Mesenchymal stem cell (in vitro differentiated cells and primary cell): ENCODE measurements around the gene PRICKLE2.

Experiments used
- DNase-seq: peaks from one replicate; pipeline ENCODE4 v3.0.0-alpha.2; 2013
- H2AFZ ChIP-seq: one replicate; pipeline ENCODE4 v1.6.1; 2013; ENCODE audit warnings: low read depth, mild to moderate bottlenecking, control low read depth, inconsistent platforms, low read length, moderate library complexity
- H2AK5ac ChIP-seq: 2 replicates; pipeline ENCODE4 v1.6.1; 2013; ENCODE audit warnings: low read length, moderate library complexity, mild to moderate bottlenecking, inconsistent platforms; ENCODE audit not compliant: severe bottlenecking
- H2BK120ac ChIP-seq: one replicate; pipeline ENCODE4 v1.6.1; 2013; ENCODE audit warnings: low read depth, mild to moderate bottlenecking, inconsistent platforms, low read length, moderate library complexity
- H2BK12ac ChIP-seq, 2 experiments: one replicate each; pipeline ENCODE4 v1.6.1; 2013; ENCODE audit warnings: inconsistent platforms in 2 of 2, low read length in 2 of 2, mild to moderate bottlenecking in 2 of 2, moderate library complexity in 2 of 2, control low read depth in 1 of 2
- H2BK15ac ChIP-seq: one replicate; pipeline ENCODE4 v1.6.1; 2013; ENCODE audit warnings: mild to moderate bottlenecking, low read depth, inconsistent platforms; ENCODE audit not compliant: poor library complexity, severe bottlenecking
- H2BK5ac ChIP-seq: 2 replicates; pipeline ENCODE4 v1.6.1; 2013; ENCODE audit warnings: low read depth, mild to moderate bottlenecking, low read length, control low read depth, inconsistent platforms; ENCODE audit not compliant: poor library complexity, severe bottlenecking
- H3K14ac ChIP-seq, 2 experiments: one replicate each; pipeline ENCODE4 v1.6.1; 2013; ENCODE audit warnings: inconsistent platforms in 2 of 2, low read length in 2 of 2, control low read depth in 1 of 2, mild to moderate bottlenecking in 1 of 2, moderate library complexity in 1 of 2
- H3K18ac ChIP-seq, 2 experiments: one replicate each; pipeline ENCODE4 v1.6.1; 2013; ENCODE audit warnings: inconsistent platforms in 2 of 2, low read length in 2 of 2, control low read depth in 1 of 2, low read depth in 1 of 2, mild to moderate bottlenecking in 1 of 2
- H3K23ac ChIP-seq, 2 experiments: one replicate each; pipeline ENCODE4 v1.6.1; 2013; ENCODE audit warnings: inconsistent platforms in 2 of 2, low read length in 2 of 2, mild to moderate bottlenecking in 2 of 2, moderate library complexity in 2 of 2, control low read depth in 1 of 2
- H3K27ac ChIP-seq: 2 replicates; pipeline ENCODE4 v1.5.1; 2013; ENCODE audit warnings: mild to moderate bottlenecking, moderate library complexity, low read length, control low read depth, inconsistent platforms; ENCODE audit not compliant: poor library complexity, severe bottlenecking
- H3K27me3 ChIP-seq, 2 experiments: 2 replicates each; pipeline versions ENCODE4 v1.6.1 to v1.7.0; 2013; ENCODE audit warnings: low read length in 2 of 2, mild to moderate bottlenecking in 2 of 2, moderate library complexity in 2 of 2, control low read depth in 1 of 2, inconsistent platforms in 1 of 2; ENCODE audit not compliant: control insufficient read depth in 1 of 2, insufficient read depth in 1 of 2
- H3K36me3 ChIP-seq, 2 experiments: 2 replicates each; pipeline versions ENCODE4 v1.6.1 to v1.7.0; 2013; ENCODE audit warnings: low read length in 2 of 2, control low read depth in 1 of 2, inconsistent platforms in 1 of 2, low read depth in 1 of 2, mild to moderate bottlenecking in 1 of 2; ENCODE audit not compliant: insufficient read depth in 2 of 2, control insufficient read depth in 1 of 2
- H3K4ac ChIP-seq, 2 experiments: one replicate each; pipeline ENCODE4 v1.6.1; 2013; ENCODE audit warnings: inconsistent platforms in 2 of 2, low read length in 2 of 2, mild to moderate bottlenecking in 2 of 2, moderate library complexity in 2 of 2, control low read depth in 1 of 2, low read depth in 1 of 2
- H3K4me1 ChIP-seq: 2 replicates; pipeline ENCODE4 v1.6.1; 2013; ENCODE audit warnings: low read depth, low read length, control low read depth; ENCODE audit not compliant: control insufficient read depth, insufficient read depth
- H3K4me2 ChIP-seq: 2 replicates; pipeline ENCODE4 v1.6.1; 2013; ENCODE audit warnings: low read length, mild to moderate bottlenecking, inconsistent platforms; ENCODE audit not compliant: poor library complexity, severe bottlenecking
- H3K4me3 ChIP-seq, 2 experiments: 2 replicates each; pipeline versions ENCODE4 v1.5.1 to v1.7.0; 2013; ENCODE audit warnings: low read length in 2 of 2, mild to moderate bottlenecking in 2 of 2, control low read depth in 1 of 2, low read depth in 1 of 2; ENCODE audit not compliant: insufficient read depth in 1 of 2
- H3K79me1 ChIP-seq: replicated peaks from 2 replicates; pipeline ENCODE4 v1.6.1; 2013; ENCODE audit warnings: mild to moderate bottlenecking, control low read depth, low read length, inconsistent platforms; ENCODE audit not compliant: poor library complexity, severe bottlenecking
- H3K9ac ChIP-seq: 2 replicates; pipeline ENCODE4 v1.7.0; 2013; ENCODE audit warnings: mild to moderate bottlenecking, low read length, moderate library complexity
- H3K9me3 ChIP-seq: 2 replicates; pipeline ENCODE4 v1.7.0; 2013; ENCODE audit warnings: mild to moderate bottlenecking, low read length; ENCODE audit not compliant: control insufficient read depth
- H4K8ac ChIP-seq: one replicate; pipeline ENCODE4 v1.6.1; 2013; ENCODE audit warnings: inconsistent platforms, mild to moderate bottlenecking, low read length, moderate library complexity
- H4K91ac ChIP-seq: one replicate; pipeline ENCODE4 v1.6.1; 2013; ENCODE audit warnings: mild to moderate bottlenecking, low read length, inconsistent platforms
- WGBS: methylation state at CpG from one replicate; pipeline ENCODE4 v1.1.7; 2013; ENCODE audit warnings: mixed read lengths; 5-methylcytosine and 5-hydroxymethylcytosine counted together

Gene PRICKLE2

DNA sequence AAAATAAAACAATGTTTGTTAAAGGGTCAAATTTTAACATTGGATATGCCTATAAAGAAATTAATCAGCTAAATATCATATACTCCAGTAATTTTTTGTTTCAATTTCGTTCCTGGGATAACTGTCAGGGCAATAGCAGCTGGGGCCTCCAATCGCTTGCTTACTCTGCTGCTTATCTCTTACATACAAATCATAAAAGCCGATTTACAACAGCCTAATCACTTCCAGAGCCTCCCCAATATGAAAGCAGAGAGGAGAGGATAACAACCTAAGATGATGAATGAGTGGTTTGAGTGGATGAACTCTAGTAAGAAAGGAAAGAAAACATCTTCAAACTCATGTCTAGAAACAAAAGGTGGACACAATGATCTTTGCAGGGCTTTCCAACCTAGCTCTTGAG lies 121.3 kb downstream of the PRICKLE2 start:
- Histone ChIP-seq H3K36me3 (peaks cover 32 to 51% of the 10 kb centered on the region in 2 experiments), H2BK5ac (no peak overlapping the region), H3K4me2 (no peak overlapping the region), H4K91ac (no peak overlapping the region), H3K4me1 (peaks cover 10% of the 10 kb centered on the region), H3K23ac (no peak overlapping the region), H3K27ac (no peak overlapping the region), H3K4ac (no peak overlapping the region), H4K8ac (no peak overlapping the region), H3K14ac (no peak overlapping the region), H3K9ac (no peak overlapping the region), H3K4me3 (no peak overlapping the region), H3K9me3 (no peaks in the 10 kb centered on the region), H2BK12ac (no peak overlapping the region), H3K27me3 (no peaks in the 10 kb centered on the region), H3K18ac (no peak overlapping the region), H2BK15ac (no peak overlapping the region), H2AFZ (no peak overlapping the region), H2BK120ac (no peak overlapping the region), H3K79me1 (peaks cover 38% of the 10 kb centered on the region), H2AK5ac (no peak overlapping the region)
- WGBS: 83% methylated on average over 1 of the region's 3 CpGs
- DNase-seq: no peak

DNA sequence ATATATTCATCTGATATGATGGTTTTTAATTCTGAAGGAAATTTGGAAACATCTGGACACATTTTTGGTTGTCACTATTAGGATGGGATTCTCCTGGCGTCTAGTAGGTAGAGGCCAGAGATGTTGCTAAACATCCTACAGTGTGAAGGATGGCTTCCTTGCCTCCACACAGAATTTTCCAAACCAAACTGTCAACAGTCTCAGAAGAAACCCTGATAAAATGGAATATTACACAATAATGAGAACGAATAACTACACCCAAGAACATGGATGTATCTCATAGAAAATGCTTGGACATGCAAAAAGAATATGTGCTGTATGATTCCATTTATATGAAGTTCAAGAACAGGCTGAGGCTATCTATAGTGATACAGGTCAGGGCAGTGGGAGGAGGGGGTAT lies 122.1 kb downstream of the PRICKLE2 start:
- 93% methylated on average over 1 of the region's 2 CpGs for WGBS
- no peak overlapping the region for H3K4ac ChIP-seq

DNA sequence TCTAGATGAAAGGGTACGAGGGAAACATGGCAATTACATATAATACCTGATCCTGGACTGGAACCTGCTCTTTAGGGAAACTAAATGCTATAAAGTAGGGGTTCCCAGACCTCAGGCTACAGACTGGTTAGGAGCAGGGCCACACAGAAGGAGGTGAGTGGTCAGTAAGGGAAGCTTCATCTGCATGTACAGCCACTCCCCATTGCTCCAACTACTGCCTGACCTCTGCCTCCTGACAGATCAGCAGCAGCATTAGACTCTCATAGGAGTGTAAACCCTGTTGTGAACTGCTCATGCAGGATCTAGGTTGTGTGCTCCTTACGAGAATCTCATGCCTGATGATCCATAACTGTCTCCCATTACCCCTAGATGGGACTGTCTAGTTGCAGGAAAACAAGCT lies 123.1 kb downstream of the PRICKLE2 start:
- Histone ChIP-seq H3K4me1 (peaks cover 8% of the 10 kb centered on the region), H2BK120ac (no peak overlapping the region), H3K4me3 (no peak overlapping the region), H3K14ac (no peak overlapping the region), H3K27me3 (no peaks in the 10 kb centered on the region), H3K9ac (no peak overlapping the region), H3K79me1 (peaks cover 34% of the 10 kb centered on the region), H4K8ac (peak overlapping the region; percentile 12), H3K4me2 (no peak overlapping the region), H3K36me3 (peaks cover 26 to 54% of the 10 kb centered on the region in 2 experiments), H3K9me3 (no peaks in the 10 kb centered on the region), H2AK5ac (no peak overlapping the region), H4K91ac (no peak overlapping the region), H2BK5ac (no peak overlapping the region), H3K23ac (no peak overlapping the region), H2AFZ (no peak overlapping the region), H3K4ac (no peak overlapping the region), H3K18ac (no peak overlapping the region), H3K27ac (no peak overlapping the region), H2BK15ac (no peak overlapping the region), H2BK12ac (no peak overlapping the region)
- 92% methylated on average over 1 of the region's 2 CpGs for WGBS
- DNase-seq: no peak

More for the DNA sequence above, 122.1 kb downstream of the PRICKLE2 start:
- no peak for DNase-seq
- H3K9ac ChIP-seq: no peak overlapping the region
- H3K36me3 ChIP-seq: peaks cover 25 to 51% of the 10 kb centered on the region in 2 experiments
- no peak overlapping the region for H2BK12ac ChIP-seq
- H4K91ac ChIP-seq: no peak overlapping the region
- no peak overlapping the region for H3K18ac ChIP-seq
- no peak overlapping the region for H2BK5ac ChIP-seq
- no peak overlapping the region for H3K4me3 ChIP-seq
- no peak overlapping the region for H3K27ac ChIP-seq
- H2BK120ac ChIP-seq: no peak overlapping the region
- H3K14ac ChIP-seq: no peak overlapping the region
- no peaks in the 10 kb centered on the region for H3K9me3 ChIP-seq
- H3K27me3 ChIP-seq: no peaks in the 10 kb centered on the region
- H2AK5ac ChIP-seq: no peak overlapping the region
- H2BK15ac ChIP-seq: no peak overlapping the region
- peaks cover 8% of the 10 kb centered on the region for H3K4me1 ChIP-seq
- no peak overlapping the region for H3K23ac ChIP-seq
- H3K4me2 ChIP-seq: no peak overlapping the region
- H4K8ac ChIP-seq: no peak overlapping the region
- no peak overlapping the region for H2AFZ ChIP-seq
- peaks cover 33% of the 10 kb centered on the region for H3K79me1 ChIP-seq

DNA sequence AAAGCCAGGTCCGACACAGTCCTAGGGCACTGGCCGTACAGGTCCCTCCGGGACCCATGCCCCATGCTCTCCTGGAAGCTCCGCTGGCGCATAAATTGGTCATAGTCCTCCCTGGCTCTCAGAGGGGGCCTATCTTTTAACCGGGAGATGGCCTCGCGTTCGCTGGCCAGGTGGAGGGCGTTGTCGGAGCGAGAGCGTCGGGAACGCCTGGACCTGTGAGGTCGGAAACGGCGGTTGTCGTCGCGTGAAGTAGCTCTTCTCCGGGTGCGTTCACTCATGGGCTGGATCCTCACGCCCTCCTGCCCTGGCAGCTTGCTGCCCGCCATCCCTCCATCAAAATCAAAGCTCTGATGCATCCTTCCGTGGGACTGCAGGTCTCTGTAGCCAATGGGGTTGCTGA lies 126.0 kb downstream of the PRICKLE2 start:
- Histone ChIP-seq H2AK5ac (no peak overlapping the region), H3K4ac (no peak overlapping the region), H3K4me3 (no peak overlapping the region), H3K27ac (no peak overlapping the region), H3K4me2 (no peak overlapping the region), H3K79me1 (peaks cover 36% of the 10 kb centered on the region), H4K91ac (no peak overlapping the region), H3K18ac (no peak overlapping the region), H2BK5ac (no peak overlapping the region), H3K36me3 (peaks cover 21 to 66% of the 10 kb centered on the region in 2 experiments), H3K23ac (no peak overlapping the region), H3K27me3 (no peaks in the 10 kb centered on the region), H2BK12ac (no peak overlapping the region), H3K9ac (no peak overlapping the region), H3K4me1 (peaks cover 3% of the 10 kb centered on the region), H3K9me3 (no peaks in the 10 kb centered on the region), H3K14ac (no peak overlapping the region), H2BK120ac (no peak overlapping the region), H2AFZ (no peak overlapping the region), H2BK15ac (no peak overlapping the region), H4K8ac (no peak overlapping the region)
- no peak for DNase-seq
- 98% methylated on average over 26 of the region's 26 CpGs for WGBS
